NT2/D1 (cell line): Measurements from ENCODE around the gene GJA1.
"Not testable (repeated sequence)": the region's sequence is repeated elsewhere in the genome, so short reads cannot be mapped to it uniquely, and the experiment has no call there.

Source experiments
- DNase-seq: peaks from one replicate; pipeline ENCODE4 v3.0.0-alpha.2; 2011; ENCODE audit warnings: low read depth, low spot score
- H3K27me3 ChIP-seq: 2 replicates; pipeline ENCODE4 v1.6.0; 2011; ENCODE audit warnings: mild to moderate bottlenecking; ENCODE audit not compliant: insufficient read length, insufficient read depth
- H3K36me3 ChIP-seq: 2 replicates; pipeline ENCODE4 v1.6.1; 2011; ENCODE audit warnings: mild to moderate bottlenecking, low read length, mixed read lengths; ENCODE audit not compliant: insufficient read depth, insufficient read length
- H3K4me1 ChIP-seq: 2 replicates; pipeline ENCODE4 v1.5.1; 2011; ENCODE audit not compliant: insufficient read depth, insufficient read length
- H3K4me3 ChIP-seq: 2 replicates; pipeline ENCODE4 v1.5.1; 2011; ENCODE audit warnings: low read depth; ENCODE audit not compliant: insufficient read length
- H3K9ac ChIP-seq: 2 replicates; pipeline ENCODE4 v1.6.0; 2011; ENCODE audit warnings: low read depth; ENCODE audit not compliant: insufficient read length
- H3K9me3 ChIP-seq: 2 replicates; pipeline ENCODE4 v1.5.1; 2011; ENCODE audit warnings: mild to moderate bottlenecking, low read length; ENCODE audit not compliant: insufficient read depth
- SUZ12 ChIP-seq: IDR thresholded peaks from 2 replicates; pipeline ENCODE4 v1.6.1; 2011; ENCODE audit not compliant: insufficient read length, insufficient read depth; ENCODE audit errors: extremely low read depth
- YY1 ChIP-seq: IDR thresholded peaks from 2 replicates; pipeline ENCODE4 v1.6.1; 2011; ENCODE audit not compliant: insufficient read length, insufficient read depth
- ZNF274 ChIP-seq: IDR thresholded peaks from 2 replicates; pipeline ENCODE4 v1.6.1; 2011; ENCODE audit warnings: mild to moderate bottlenecking, low read depth, low read length

The GJA1 gene

GRCh38 chr6:121435444-121436069 is at the start of gene GJA1:
TSS of gene GJA1 (plus strand) at chr6:121435646. CDS start at chr6:121446848, 11,202 bp downstream.
- Histone ChIP-seq H3K4me1 (no peaks in the 10 kb centered on the region), H3K27me3 (no peaks in the 10 kb centered on the region), H3K9ac (peak within 1 kb of the TSS; percentile 99), H3K9me3 (peaks cover 8% of the 10 kb centered on the region; the same call in 1 of the 2 replicates), H3K36me3 (peaks cover 22% of the 10 kb centered on the region), H3K4me3 (peak within 1 kb of the TSS; percentile 80)
- TF ChIP-seq SUZ12 (no peak), YY1 (no peak), ZNF274 (no peak)
- DNase-seq: peak; percentile 57

- not testable (repeated sequence) for H3K4me1 ChIP-seq, H3K9ac ChIP-seq, DNase-seq, H3K4me3 ChIP-seq, H3K9me3 ChIP-seq, H3K27me3 ChIP-seq, H3K36me3 ChIP-seq
These were observed 48.9 kb upstream of the GJA1 start for GRCh38 chr6:121386551-121386950.

GRCh38 chr6:121389419-121389818 is 46.0 kb upstream of the GJA1 start:
- Histone ChIP-seq H3K36me3 (no peaks in the 10 kb centered on the region), H3K9ac (no peak overlapping the region), H3K4me1 (no peaks in the 10 kb centered on the region), H3K4me3 (no peak overlapping the region), H3K9me3 (no peaks in the 10 kb centered on the region), H3K27me3 (no peaks in the 10 kb centered on the region)
- no peak for TF ChIP-seq YY1
- no peak for DNase-seq

DNA sequence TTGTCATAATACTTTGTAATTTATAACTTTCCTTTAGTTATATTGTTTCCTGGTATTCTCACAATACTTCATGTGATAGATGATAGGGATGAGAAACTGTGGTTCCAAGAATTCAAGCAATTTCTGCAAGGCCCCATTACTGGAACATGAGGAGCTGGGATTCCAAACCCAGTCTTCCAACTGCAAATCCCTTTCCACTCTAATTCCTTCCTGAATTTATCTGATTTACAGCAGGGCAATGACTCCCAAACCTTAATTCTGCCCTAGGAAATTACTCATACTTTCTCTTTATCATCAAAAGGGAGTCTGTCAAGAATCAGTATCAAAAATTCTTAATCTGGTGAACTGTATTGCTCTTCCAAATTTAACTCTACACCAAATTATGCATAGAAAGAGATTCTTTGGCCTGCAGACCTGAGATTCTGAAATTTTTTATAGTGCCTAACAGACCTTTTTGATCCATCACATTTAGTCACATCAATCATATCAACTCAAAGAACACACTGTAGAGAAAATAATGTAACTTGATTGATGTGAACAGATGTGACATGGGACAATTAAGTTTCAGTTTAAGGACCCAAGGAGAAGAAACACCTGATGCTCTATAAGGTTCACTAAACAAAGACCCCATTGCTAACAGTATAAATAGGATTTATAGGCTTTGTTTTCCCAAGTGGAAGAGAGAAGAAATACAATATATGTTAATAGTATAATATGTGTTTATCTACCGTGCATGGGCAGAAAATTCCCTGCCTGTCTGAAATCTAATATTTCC is 41.5 kb upstream of the GJA1 start:
- Histone ChIP-seq H3K36me3 (no peaks in the 10 kb centered on the region), H3K9ac (no peak overlapping the region), H3K27me3 (no peaks in the 10 kb centered on the region), H3K9me3 (no peaks in the 10 kb centered on the region), H3K4me3 (no peak overlapping the region), H3K4me1 (no peaks in the 10 kb centered on the region)
- no peak for TF ChIP-seq ZNF274
- TF ChIP-seq YY1: no peak
- TF ChIP-seq SUZ12: no peak
- DNase-seq: no peak

DNA sequence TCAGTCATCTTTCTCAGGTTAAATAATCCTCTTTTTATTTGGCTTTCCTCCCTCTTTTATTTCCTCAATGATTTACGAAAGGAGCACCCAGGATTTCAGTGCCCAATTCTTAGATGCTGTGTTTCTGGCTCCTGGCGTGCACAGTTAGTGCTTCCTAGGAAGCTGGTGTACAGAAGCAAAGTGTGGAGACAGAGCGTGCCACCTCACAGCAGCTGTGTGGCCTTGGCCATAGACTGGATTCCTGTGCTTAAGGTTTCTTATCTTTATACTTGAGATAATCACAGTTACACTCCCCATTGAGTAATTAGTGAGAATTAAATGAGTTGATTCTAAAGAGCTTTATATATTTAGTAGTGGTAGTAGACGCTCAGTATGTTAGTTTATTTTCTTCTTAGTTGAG is 39.7 kb upstream of the GJA1 start:
- Histone ChIP-seq H3K9ac (no peak overlapping the region), H3K4me3 (no peak overlapping the region), H3K27me3 (no peaks in the 10 kb centered on the region), H3K4me1 (no peaks in the 10 kb centered on the region), H3K9me3 (no peaks in the 10 kb centered on the region), H3K36me3 (no peaks in the 10 kb centered on the region)
- no peak for DNase-seq
- no peak for TF ChIP-seq YY1
- TF ChIP-seq ZNF274: no peak
- TF ChIP-seq SUZ12: no peak

- H3K36me3 ChIP-seq, DNase-seq, H3K4me3 ChIP-seq, H3K9ac ChIP-seq, H3K9me3 ChIP-seq, H3K27me3 ChIP-seq, H3K4me1 ChIP-seq: not testable (repeated sequence)
These were observed 38.3 kb upstream of the GJA1 start for GRCh38 chr6:121397188-121397587.

DNA sequence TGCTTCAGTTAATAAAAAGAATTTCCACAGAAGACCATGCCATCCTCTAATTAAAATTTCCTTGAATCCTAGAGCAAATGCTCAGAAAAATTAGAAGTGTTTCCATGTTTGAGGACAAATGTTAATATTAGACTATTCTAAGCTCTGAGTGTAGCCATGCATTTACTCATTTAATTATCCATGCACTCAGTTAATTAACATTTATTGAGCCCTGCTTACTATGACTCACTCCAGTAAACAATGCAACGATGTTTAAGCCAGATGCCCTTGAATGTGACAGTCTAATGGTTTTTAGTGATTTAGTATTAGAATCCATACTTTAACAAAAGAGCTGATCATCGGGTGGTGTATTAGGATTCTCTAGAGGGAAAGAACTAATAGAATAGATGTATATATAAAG is 37.3 kb upstream of the GJA1 start:
- no peak for DNase-seq

More for the DNA sequence above, 37.3 kb upstream of the GJA1 start:
- Histone ChIP-seq H3K9me3 (no peaks in the 10 kb centered on the region), H3K9ac (no peak overlapping the region), H3K4me1 (no peaks in the 10 kb centered on the region), H3K36me3 (no peaks in the 10 kb centered on the region), H3K4me3 (no peak overlapping the region), H3K27me3 (no peaks in the 10 kb centered on the region)
- TF ChIP-seq SUZ12 (no peak), YY1 (no peak), ZNF274 (no peak)
